ENCODE results near the gene WDR48. TPM values are rescaled to one million over a fixed set of nuclear protein-coding genes. Genes with fewer than 3 reads are reported as not detected.
A peak's percentile ranks its signal among the peaks of the same experiment; 100 is the strongest.

WDR48 gene
- total and polyA plus RNA-seq, 9 donors: 20.7 to 55.5 (median 38.2) TPM

GRCh38 chr3:39136533-39137434 is 85.0 kb downstream of the WDR48 start:
- intact Hi-C loops (cut with DNase I): no loop called here
- TF ChIP-seq CTCF (IDR thresholded peaks at IDR 0.05) (no peak), POLR2A (IDR thresholded peaks at IDR 0.05) (no peak), EP300 (IDR thresholded peaks at IDR 0.05) (no peak)
- no peak overlapping the region for H3K4me3 ChIP-seq
- DNase-seq: no peak
- H3K27me3 ChIP-seq: no peaks in the 10 kb centered on the region
- no peak overlapping the region for H3K27ac ChIP-seq
- no peaks in the 10 kb centered on the region for H3K36me3 ChIP-seq
- H3K9me3 ChIP-seq: no peaks in the 10 kb centered on the region
- WGBS, 3 donors: 88 to 90% (median 90%) methylated on average over 19 to 21 of the region's 21 CpGs
- peaks cover 9% of the 10 kb centered on the region for H3K4me1 ChIP-seq (ENCODE audit: insufficient read depth)

GRCh38 chr3:39137435-39137936 is 85.7 kb downstream of the WDR48 start:
- intact Hi-C loops (cut with DNase I): no loop called here
- H3K27ac ChIP-seq: no peak overlapping the region
- H3K27me3 ChIP-seq: no peaks in the 10 kb centered on the region
- peaks cover 12% of the 10 kb centered on the region for H3K4me1 ChIP-seq (ENCODE audit: insufficient read depth)
- 93 to 97% (median 94%) methylated on average over 16 to 18 of the region's 18 CpGs for WGBS, 3 donors
- H3K36me3 ChIP-seq: no peaks in the 10 kb centered on the region
- TF ChIP-seq CTCF (IDR thresholded peaks at IDR 0.05) (no peak), POLR2A (IDR thresholded peaks at IDR 0.05) (no peak), EP300 (IDR thresholded peaks at IDR 0.05) (no peak)
- H3K4me3 ChIP-seq: no peak overlapping the region
- no peak for DNase-seq
- H3K9me3 ChIP-seq: no peaks in the 10 kb centered on the region

- H3K36me3 ChIP-seq: no peaks in the 10 kb centered on the region
- no peak overlapping the region for H3K27ac ChIP-seq
- no peak overlapping the region for H3K4me3 ChIP-seq
- no peak for TF ChIP-seq CTCF (IDR thresholded peaks at IDR 0.05)
- no peak for TF ChIP-seq POLR2A (IDR thresholded peaks at IDR 0.05)
- TF ChIP-seq EP300 (IDR thresholded peaks at IDR 0.05): no peak
- H3K27me3 ChIP-seq: no peaks in the 10 kb centered on the region
- no peaks in the 10 kb centered on the region for H3K9me3 ChIP-seq
- DNase-seq: no peak
- H3K4me1 ChIP-seq (ENCODE audit: insufficient read depth): peaks cover 12% of the 10 kb centered on the region
- intact Hi-C loops (cut with DNase I): no loop called here
- WGBS, 3 donors: 87 to 89% (median 88%) methylated on average over 10 of the region's 10 CpGs
These were observed 86.4 kb downstream of the WDR48 start for GRCh38 chr3:39137991-39138803.

- WGBS, 3 donors: 61 to 68% (median 65%) methylated on average over 7 of the region's 7 CpGs
- Histone ChIP-seq H3K36me3 (no peaks in the 10 kb centered on the region), H3K27me3 (no peaks in the 10 kb centered on the region), H3K4me3 (no peak overlapping the region), H3K4me1 (ENCODE audit: insufficient read depth) (peaks cover 12% of the 10 kb centered on the region), H3K27ac (no peak overlapping the region), H3K9me3 (no peaks in the 10 kb centered on the region)
- no peak for TF ChIP-seq CTCF (IDR thresholded peaks at IDR 0.05)
- TF ChIP-seq EP300 (IDR thresholded peaks at IDR 0.05): no peak
- no peak for TF ChIP-seq POLR2A (IDR thresholded peaks at IDR 0.05)
- peak in 4 of 5 donors; percentile 54 to 74 (median 62) for DNase-seq
- intact Hi-C loops (cut with DNase I): no loop called here
These were observed 87.1 kb downstream of the WDR48 start for GRCh38 chr3:39138804-39139415.

Measured in ovary (tissue), 9 donors.